Trophoblast cell (in vitro differentiated cells and primary cell): ENCODE measurements around the gene FAM227B.
A peak's percentile ranks its signal among the peaks of the same experiment; 100 is the strongest.

ENCODE experiments used
- DNase-seq, 2 donors: peaks; one replicate each; pipeline ENCODE4 v3.0.0-alpha.2; 2016
- H2AFZ ChIP-seq: 2 replicates; pipeline ENCODE4 v1.6.1; 2013; ENCODE audit warnings: low read length, moderate library complexity, mild to moderate bottlenecking; ENCODE audit not compliant: insufficient read depth, poor library complexity
- H2AK5ac ChIP-seq: 2 replicates; pipeline ENCODE4 v1.6.1; 2013; ENCODE audit warnings: mild to moderate bottlenecking, low read length
- H2BK120ac ChIP-seq: 2 replicates; pipeline ENCODE4 v1.6.1; 2013; ENCODE audit warnings: low read length, mild to moderate bottlenecking, moderate library complexity; ENCODE audit not compliant: insufficient read depth, poor library complexity
- H2BK12ac ChIP-seq: 2 replicates; pipeline ENCODE4 v1.6.1; 2013; ENCODE audit warnings: mild to moderate bottlenecking, low read length, moderate library complexity
- H2BK5ac ChIP-seq: 2 replicates; pipeline ENCODE4 v1.6.1; 2013; ENCODE audit warnings: low read length, low read depth, moderate library complexity, mild to moderate bottlenecking; ENCODE audit not compliant: poor library complexity
- H3K14ac ChIP-seq: 2 replicates; pipeline ENCODE4 v1.6.1; 2013; ENCODE audit warnings: mild to moderate bottlenecking, low read length
- H3K18ac ChIP-seq: 2 replicates; pipeline ENCODE4 v1.6.1; 2013; ENCODE audit warnings: mild to moderate bottlenecking, low read length
- H3K23ac ChIP-seq: 2 replicates; pipeline ENCODE4 v1.6.1; 2013; ENCODE audit warnings: low read length
- H3K27ac ChIP-seq: 2 replicates; pipeline ENCODE4 v1.5.1; 2013; ENCODE audit warnings: low read depth, mild to moderate bottlenecking, inconsistent platforms, low read length, moderate library complexity
- H3K27me3 ChIP-seq: 2 replicates; pipeline ENCODE4 v1.6.1; 2013; ENCODE audit warnings: inconsistent platforms, mild to moderate bottlenecking, low read length, moderate library complexity; ENCODE audit not compliant: insufficient read depth
- H3K36me3 ChIP-seq, 2 experiments: 1 replicate in 1 of 2; 2 replicates in 1 of 2; pipeline ENCODE4 v1.6.1; 2013; ENCODE audit warnings: low read length in 2 of 2, mild to moderate bottlenecking in 2 of 2, moderate library complexity in 1 of 2; ENCODE audit not compliant: insufficient read depth in 2 of 2, control insufficient read depth in 1 of 2
- H3K4ac ChIP-seq: 2 replicates; pipeline ENCODE4 v1.6.1; 2013; ENCODE audit warnings: low read depth, mild to moderate bottlenecking, low read length, moderate library complexity
- H3K4me1 ChIP-seq, 2 experiments: 1 replicate in 1 of 2; 2 replicates in 1 of 2; pipeline ENCODE4 v1.6.1; 2013; ENCODE audit warnings: low read length in 2 of 2, mild to moderate bottlenecking in 2 of 2, moderate library complexity in 1 of 2; ENCODE audit not compliant: insufficient read depth in 2 of 2, control insufficient read depth in 1 of 2
- H3K4me2 ChIP-seq: 2 replicates; pipeline ENCODE4 v1.6.1; 2013; ENCODE audit warnings: inconsistent platforms, mild to moderate bottlenecking, low read length, moderate library complexity
- H3K4me3 ChIP-seq: 2 replicates; pipeline ENCODE4 v1.5.1; 2013; ENCODE audit warnings: mild to moderate bottlenecking, low read depth, low read length, inconsistent platforms
- H3K79me1 ChIP-seq: one replicate; pipeline ENCODE4 v1.6.1; 2013; ENCODE audit warnings: low read length
- H3K79me2 ChIP-seq: 2 replicates; pipeline ENCODE4 v1.6.1; 2013; ENCODE audit warnings: low read length, mild to moderate bottlenecking; ENCODE audit not compliant: control insufficient read depth, insufficient read depth, poor library complexity
- H3K9ac ChIP-seq: 2 replicates; pipeline ENCODE4 v1.6.1; 2013; ENCODE audit warnings: mild to moderate bottlenecking, low read length
- H3K9me3 ChIP-seq: 2 replicates; pipeline ENCODE4 v1.6.1; 2013; ENCODE audit warnings: low read depth, mild to moderate bottlenecking, control low read depth, inconsistent platforms, low read length; ENCODE audit not compliant: insufficient read depth
- H4K12ac ChIP-seq: 2 replicates; pipeline ENCODE4 v1.6.1; 2013; ENCODE audit warnings: low read depth, mild to moderate bottlenecking, low read length, moderate library complexity
- H4K8ac ChIP-seq: 2 replicates; pipeline ENCODE4 v1.6.1; 2013; ENCODE audit warnings: low read depth, mild to moderate bottlenecking, low read length, moderate library complexity
- H4K91ac ChIP-seq: one replicate; pipeline ENCODE4 v1.6.1; 2013; ENCODE audit warnings: low read depth, mild to moderate bottlenecking, low read length, moderate library complexity
- WGBS: extraction: QIAGEN DNeasy Blood & Tissue Kit; methylation state at CpG from one replicate; pipeline ENCODE4 v1.1.7; 2013; ENCODE audit warnings: missing lambda C conversion rate; ENCODE audit not compliant: insufficient read length, insufficient coverage; ENCODE audit errors: extremely low coverage; 5-methylcytosine and 5-hydroxymethylcytosine counted together

The FAM227B gene

DNA sequence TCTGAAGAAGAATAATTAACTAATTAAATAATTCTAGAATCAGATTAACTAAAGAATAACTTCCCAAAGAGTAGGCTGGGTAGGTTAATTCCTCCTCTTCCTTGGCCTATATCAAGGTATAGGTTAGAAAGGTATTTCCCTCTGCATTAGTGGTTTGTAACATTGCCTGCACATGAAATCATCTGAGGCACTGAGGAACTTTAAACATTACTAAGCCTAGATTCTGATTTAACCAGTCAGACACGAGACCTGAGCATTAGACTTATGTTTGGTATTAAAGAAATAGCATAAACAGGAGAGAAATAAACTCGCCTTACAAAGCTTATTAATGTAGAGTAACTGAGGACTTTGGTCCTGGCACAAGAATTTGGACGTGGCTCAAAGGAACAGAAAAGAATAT lies 113.4 kb downstream of the FAM227B start:
- no peak overlapping the region for H3K27ac ChIP-seq
- H3K4me1 ChIP-seq: no peaks in the 10 kb centered on the region
- no peak overlapping the region for H4K91ac ChIP-seq
- H3K79me1 ChIP-seq: no peaks in the 10 kb centered on the region
- no peak overlapping the region for H3K4me2 ChIP-seq
- no peak overlapping the region for H4K8ac ChIP-seq
- H3K18ac ChIP-seq: no peak overlapping the region
- H2BK5ac ChIP-seq: no peak overlapping the region
- H3K23ac ChIP-seq: no peak overlapping the region
- H3K4ac ChIP-seq: no peak overlapping the region
- no peak overlapping the region for H3K9ac ChIP-seq
- no peak overlapping the region for H2BK120ac ChIP-seq
- no peaks in the 10 kb centered on the region for H3K9me3 ChIP-seq
- no peak for DNase-seq
- no peak overlapping the region for H2AFZ ChIP-seq
- H2BK12ac ChIP-seq: no peak overlapping the region
- no peaks in the 10 kb centered on the region for H3K36me3 ChIP-seq
- no peak overlapping the region for H4K12ac ChIP-seq
- no peak overlapping the region for H2AK5ac ChIP-seq
- no peaks in the 10 kb centered on the region for H3K27me3 ChIP-seq
- no peak overlapping the region for H3K14ac ChIP-seq
- no peak overlapping the region for H3K4me3 ChIP-seq
- no peaks in the 10 kb centered on the region for H3K79me2 ChIP-seq
- no CpG with 5 or more reads among the region's 3 CpGs for WGBS

DNA sequence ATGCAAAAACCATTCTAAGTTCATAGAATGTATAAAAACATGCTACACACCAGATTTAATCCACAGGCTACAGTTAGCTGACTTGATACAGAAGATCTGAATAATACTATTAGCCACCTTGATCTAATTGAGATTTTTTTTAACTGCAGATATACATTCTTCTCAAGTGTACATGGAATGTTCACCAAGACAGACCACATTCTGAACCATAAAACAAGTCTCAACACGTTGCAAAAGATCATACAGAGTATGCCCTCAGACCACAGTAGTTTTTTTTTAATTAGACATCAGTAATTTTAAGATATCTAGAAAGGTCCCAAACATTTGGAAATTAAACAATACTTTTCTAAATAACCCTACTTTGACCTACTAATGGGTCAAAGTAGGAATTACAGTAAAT lies 114.3 kb downstream of the FAM227B start:
- no peak overlapping the region for H4K12ac ChIP-seq
- H4K8ac ChIP-seq: no peak overlapping the region
- no peak overlapping the region for H3K4me2 ChIP-seq
- H3K9me3 ChIP-seq: peaks cover 6% of the 10 kb centered on the region
- H3K23ac ChIP-seq: no peak overlapping the region
- H3K14ac ChIP-seq: no peak overlapping the region
- H3K18ac ChIP-seq: no peak overlapping the region
- H3K4me3 ChIP-seq: no peak overlapping the region
- no CpG with 5 or more reads among the region's 1 CpG for WGBS
- H3K9ac ChIP-seq: no peak overlapping the region
- no peaks in the 10 kb centered on the region for H3K4me1 ChIP-seq
- H2BK120ac ChIP-seq: no peak overlapping the region
- H3K79me2 ChIP-seq: no peaks in the 10 kb centered on the region
- H2BK5ac ChIP-seq: no peak overlapping the region
- H3K27me3 ChIP-seq: no peaks in the 10 kb centered on the region
- DNase-seq: peak in 1 of 2 donors; percentile 35
- no peaks in the 10 kb centered on the region for H3K36me3 ChIP-seq
- no peaks in the 10 kb centered on the region for H3K79me1 ChIP-seq
- no peak overlapping the region for H4K91ac ChIP-seq
- H2BK12ac ChIP-seq: no peak overlapping the region
- H3K27ac ChIP-seq: no peak overlapping the region
- H2AFZ ChIP-seq: no peak overlapping the region
- H2AK5ac ChIP-seq: no peak overlapping the region
- no peak overlapping the region for H3K4ac ChIP-seq

DNA sequence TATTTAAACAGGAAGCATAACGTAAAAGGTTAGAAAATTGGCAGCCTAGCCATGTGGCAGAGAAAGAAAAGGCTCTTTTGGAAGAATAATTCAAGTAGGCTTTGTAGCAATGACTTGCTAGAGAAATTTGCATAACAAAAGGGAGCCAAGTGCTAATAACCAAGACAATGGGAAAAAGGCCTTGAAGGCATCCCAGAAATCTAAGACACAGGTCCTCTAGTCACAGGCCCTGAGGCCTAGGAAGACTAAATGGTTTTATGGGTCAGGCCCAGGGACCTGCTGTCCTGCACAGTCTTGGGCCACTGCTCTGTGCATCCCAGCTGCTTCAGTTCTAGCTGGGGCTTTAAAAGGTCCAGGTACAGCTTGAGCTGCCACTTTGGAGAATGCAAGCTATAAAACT lies 119.0 kb downstream of the FAM227B start:
- Histone ChIP-seq H3K9me3 (peaks cover 6% of the 10 kb centered on the region), H3K14ac (no peak overlapping the region), H3K4me1 (no peaks in the 10 kb centered on the region), H2BK120ac (no peak overlapping the region), H3K79me2 (no peaks in the 10 kb centered on the region), H3K27me3 (no peaks in the 10 kb centered on the region), H2BK5ac (no peak overlapping the region), H3K4me3 (no peak overlapping the region), H3K27ac (no peak overlapping the region), H4K8ac (no peak overlapping the region), H3K79me1 (no peaks in the 10 kb centered on the region), H3K4ac (no peak overlapping the region), H3K4me2 (no peak overlapping the region), H2AFZ (no peak overlapping the region), H4K12ac (no peak overlapping the region), H3K9ac (no peak overlapping the region), H2AK5ac (no peak overlapping the region), H3K23ac (no peak overlapping the region), H2BK12ac (no peak overlapping the region), H3K18ac (no peak overlapping the region), H3K36me3 (no peaks in the 10 kb centered on the region), H4K91ac (no peak overlapping the region)
- no peak for DNase-seq
- no CpG with 5 or more reads among the region's 1 CpG for WGBS

DNA sequence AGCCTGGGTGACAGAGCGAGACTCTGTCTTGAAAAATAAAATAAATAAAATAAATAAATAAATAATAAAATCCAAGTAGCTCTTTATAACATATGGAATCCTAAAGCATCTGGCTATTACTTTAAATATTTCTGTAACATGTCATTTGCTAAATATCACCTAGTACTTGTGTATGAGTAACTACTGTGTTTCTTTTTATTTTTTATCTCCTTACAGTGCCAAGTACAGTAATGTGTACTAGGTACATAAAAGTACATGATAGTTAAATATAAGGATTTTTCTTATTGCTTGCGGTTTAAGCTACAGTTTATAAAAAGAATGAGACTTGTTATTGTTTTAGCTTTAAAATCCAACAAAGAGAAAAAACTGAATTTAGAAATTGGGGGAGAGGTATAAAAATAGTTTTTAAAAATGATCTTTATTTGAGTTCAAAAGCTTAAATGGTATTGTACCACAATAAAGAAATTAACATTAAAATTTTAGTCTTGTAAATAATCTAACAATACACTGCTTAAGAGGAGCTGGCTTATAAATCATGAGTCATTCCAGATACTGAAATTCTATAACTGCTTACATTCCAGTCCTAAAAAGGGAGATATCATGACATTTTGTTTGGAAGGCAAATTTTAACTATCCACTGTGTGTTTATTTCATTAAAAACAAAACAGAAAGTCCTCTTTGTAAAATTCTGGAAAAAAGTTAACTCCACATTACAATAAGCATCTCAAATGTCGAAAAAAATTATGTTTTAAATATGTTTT lies 124.4 kb downstream of the FAM227B start:
- H3K18ac ChIP-seq: no peak overlapping the region
- H3K4me2 ChIP-seq: no peak overlapping the region
- no peak overlapping the region for H3K4ac ChIP-seq
- H3K27ac ChIP-seq: no peak overlapping the region
- no peak overlapping the region for H3K9ac ChIP-seq
- H3K79me2 ChIP-seq: no peaks in the 10 kb centered on the region
- no peak overlapping the region for H4K12ac ChIP-seq
- no peaks in the 10 kb centered on the region for H3K4me1 ChIP-seq
- no peak for DNase-seq
- H3K4me3 ChIP-seq: no peak overlapping the region
- H4K91ac ChIP-seq: no peak overlapping the region
- H2BK120ac ChIP-seq: no peak overlapping the region
- H3K27me3 ChIP-seq: no peaks in the 10 kb centered on the region
- H2BK5ac ChIP-seq: no peak overlapping the region
- no peak overlapping the region for H4K8ac ChIP-seq
- no CpG with 5 or more reads among the region's 3 CpGs for WGBS
- no peaks in the 10 kb centered on the region for H3K9me3 ChIP-seq
- no peak overlapping the region for H2AK5ac ChIP-seq
- H3K36me3 ChIP-seq: no peaks in the 10 kb centered on the region
- H3K79me1 ChIP-seq: no peaks in the 10 kb centered on the region
- H2AFZ ChIP-seq: no peak overlapping the region
- H3K23ac ChIP-seq: no peak overlapping the region
- no peak overlapping the region for H3K14ac ChIP-seq
- no peak overlapping the region for H2BK12ac ChIP-seq
